CD4-positive, alpha-beta T cell (primary cell): ENCODE measurements around the gene RPL18. TPM values are rescaled to one million over a fixed set of nuclear protein-coding genes. Genes with fewer than 3 reads are reported as not detected.

ENCODE experiments used
- ATAC-seq: fragments of 200-7000 bp; cut with Tn5 transposase; one replicate; pipeline ENCODE4 v1.10.0; 2022; ENCODE audit warnings: mild to moderate bottlenecking; ENCODE audit not compliant: poor library complexity
- CTCF ChIA-PET: fragments of 350-600 bp; sonication (Branson Sonifier 250); formaldehyde crosslinking; loops from one replicate; lab custom pipeline; 2021; ENCODE audit warnings: antibody characterized with exemption, inconsistent platforms; lab: Charles Lee
- POLR2A ChIA-PET: fragments of 350-600 bp; sonication (Branson Sonifier 250); formaldehyde crosslinking; loops from one replicate; lab custom pipeline; 2021; ENCODE audit warnings: antibody characterized with exemption, inconsistent platforms; lab: Charles Lee
- DNase-seq, 14 experiments: peaks; one replicate each; pipeline ENCODE4 v3.0.0-alpha.2; 2013 to 2020; ENCODE audit warnings: mixed read lengths in 2 of 14
- H3K27ac ChIP-seq, 2 donors: one replicate each; pipeline versions ENCODE4 v1.5.1 to v1.7.0; 2013; ENCODE audit warnings: low read length in 2 of 2, low read depth in 1 of 2, mild to moderate bottlenecking in 1 of 2
- H3K27me3 ChIP-seq, 2 experiments: 1 replicate in 1 of 2; 2 replicates in 1 of 2; pipeline versions ENCODE4 v1.6.1 to v1.7.0; 2013; ENCODE audit warnings: low read length in 2 of 2, control low read depth in 1 of 2, mild to moderate bottlenecking in 1 of 2, moderate library complexity in 1 of 2; ENCODE audit not compliant: insufficient read depth in 2 of 2, control insufficient read depth in 1 of 2
- H3K36me3 ChIP-seq: one replicate; pipeline ENCODE4 v1.6.1; 2013; ENCODE audit warnings: low read length, control low read depth; ENCODE audit not compliant: insufficient read depth
- H3K4me1 ChIP-seq: one replicate; pipeline ENCODE4 v1.6.1; 2013; ENCODE audit warnings: low read length, control low read depth; ENCODE audit not compliant: insufficient read depth
- H3K4me3 ChIP-seq: one replicate; pipeline ENCODE4 v1.5.1; 2013; ENCODE audit warnings: mild to moderate bottlenecking, low read length, moderate library complexity
- H3K9me3 ChIP-seq, 2 experiments: 1 replicate in 1 of 2; 2 replicates in 1 of 2; pipeline versions ENCODE4 v1.6.1 to v1.7.0; 2013; ENCODE audit warnings: low read length in 2 of 2, mild to moderate bottlenecking in 2 of 2, control low read depth in 1 of 2, moderate library complexity in 1 of 2; ENCODE audit not compliant: control insufficient read depth in 1 of 2, insufficient read depth in 1 of 2
- H3K27ac Mint-ChIP-seq: one replicate; pipeline ENCODE4 v1.8.0; 2020; ENCODE audit warnings: mixed read lengths
- H3K27me3 Mint-ChIP-seq: one replicate; pipeline ENCODE4 v1.8.0; 2021; ENCODE audit warnings: mixed read lengths
- H3K36me3 Mint-ChIP-seq: one replicate; pipeline ENCODE4 v1.8.0; 2021; ENCODE audit warnings: low read depth, mixed read lengths
- H3K4me1 Mint-ChIP-seq: one replicate; pipeline ENCODE4 v1.8.0; 2021; ENCODE audit warnings: low read depth, mixed read lengths
- H3K4me3 Mint-ChIP-seq: one replicate; pipeline ENCODE4 v1.8.0; 2020; ENCODE audit warnings: mild to moderate bottlenecking, mixed read lengths
- H3K9me3 Mint-ChIP-seq: one replicate; pipeline ENCODE4 v1.8.0; 2020; ENCODE audit warnings: mixed read lengths
- CTCF ChIP-seq: fragments of 200-600 bp; IDR thresholded peaks from one replicate; pipeline ENCODE4 v1.8.0; 2022; ENCODE audit warnings: antibody characterized with exemption, mild to moderate bottlenecking
- intact Hi-C, 2 experiments: fragments of 100-400 bp; cut with DNase I in 1 of 2; cut with micrococcal nuclease in 1 of 2; formaldehyde crosslinking; loops; one replicate each; pipeline versions ENCODE4 v1.15.1 to v1.9.0; 2023 to 2025; cut with DNase I, micrococcal nuclease
- total RNA-seq, 174 experiments: library from RNA in 2 of 174; stranded (reverse) in 2 of 174; gene quantifications; one replicate each; pipeline ENCODE4 v1.2.3 and lab custom pipeline; 2021 to 2026

The RPL18 gene
- total RNA-seq, 2 experiments from 2014 or later = 2,820 to 2,913 TPM

DNA sequence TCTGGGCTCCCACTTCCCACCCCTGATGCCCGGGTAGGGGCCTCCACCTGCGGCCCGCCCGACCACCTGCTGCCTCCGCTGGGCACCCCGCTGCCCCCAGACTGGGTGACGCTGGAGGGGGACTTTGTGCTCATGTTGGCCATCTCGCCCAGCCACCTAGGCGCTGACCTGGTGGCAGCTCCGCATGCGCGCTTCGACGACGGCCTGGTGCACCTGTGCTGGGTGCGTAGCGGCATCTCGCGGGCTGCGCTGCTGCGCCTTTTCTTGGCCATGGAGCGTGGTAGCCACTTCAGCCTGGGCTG, 10.3 kb upstream of the RPL18 start:
- intact Hi-C loops = loop anchor here in 1 of 2 experiments (10.0 kb wide), 1 partner anchor 366 kb away; the partner anchor contains the start of genes GYS1 and RUVBL2
- Mint-ChIP-seq H3K4me1 (peaks cover 38% of the 10 kb centered on the region), H3K4me3 (no peak overlapping the region), H3K27ac (no peak overlapping the region), H3K27me3 (no peaks in the 10 kb centered on the region), H3K9me3 (no peaks in the 10 kb centered on the region), H3K36me3 (peaks cover 53% of the 10 kb centered on the region)
- Histone ChIP-seq H3K4me1 (peaks cover 46% of the 10 kb centered on the region), H3K36me3 (peaks cover 53% of the 10 kb centered on the region), H3K27me3 (no peaks in the 10 kb centered on the region), H3K27ac (no peak overlapping the region), H3K4me3 (no peak overlapping the region), H3K9me3 (no peaks in the 10 kb centered on the region)
- CTCF ChIA-PET = no interaction called here
- ATAC-seq (no peak), DNase-seq (peak in 1 of 14 experiments; percentile 8)
- TF ChIP-seq CTCF = no peak
- POLR2A ChIA-PET = interaction anchor here (1.1 to 5.0 kb wide), 3 partner anchors 9 to 16 kb away, joined by 5 to 33 read pairs (median 13); partner anchors contain the start of genes CA11, RPL18 and SPHK2

GRCh38 chr19:48628486-48629296, 9.7 kb upstream of the RPL18 start:
- DNase-seq (peak in 2 of 14 experiments; percentile 7 to 36), ATAC-seq (no peak)
- intact Hi-C loops = loop anchor here in 1 of 2 experiments (10.0 kb wide), 1 partner anchor 366 kb away; the partner anchor contains the start of genes GYS1 and RUVBL2
- Histone ChIP-seq H3K4me3 (no peak overlapping the region), H3K27ac (no peak overlapping the region), H3K9me3 (no peaks in the 10 kb centered on the region), H3K4me1 (peaks cover 46% of the 10 kb centered on the region), H3K27me3 (no peaks in the 10 kb centered on the region), H3K36me3 (peaks cover 52% of the 10 kb centered on the region)
- no peaks in the 10 kb centered on the region for H3K27me3 Mint-ChIP-seq
- no peak overlapping the region for H3K27ac Mint-ChIP-seq
- CTCF ChIA-PET = no interaction called here
- no peak for TF ChIP-seq CTCF
- H3K9me3 Mint-ChIP-seq = no peaks in the 10 kb centered on the region
- H3K4me1 Mint-ChIP-seq = peaks cover 39% of the 10 kb centered on the region
- peak overlapping the region; percentile 38 for H3K4me3 Mint-ChIP-seq
- peaks cover 54% of the 10 kb centered on the region for H3K36me3 Mint-ChIP-seq
- POLR2A ChIA-PET = interaction anchor here (1.1 to 5.0 kb wide), 4 partner anchors 9 to 17 kb away, joined by 5 to 33 read pairs (median 10); partner anchors contain the start of genes CA11, DBP, RPL18 and SPHK2

DNA sequence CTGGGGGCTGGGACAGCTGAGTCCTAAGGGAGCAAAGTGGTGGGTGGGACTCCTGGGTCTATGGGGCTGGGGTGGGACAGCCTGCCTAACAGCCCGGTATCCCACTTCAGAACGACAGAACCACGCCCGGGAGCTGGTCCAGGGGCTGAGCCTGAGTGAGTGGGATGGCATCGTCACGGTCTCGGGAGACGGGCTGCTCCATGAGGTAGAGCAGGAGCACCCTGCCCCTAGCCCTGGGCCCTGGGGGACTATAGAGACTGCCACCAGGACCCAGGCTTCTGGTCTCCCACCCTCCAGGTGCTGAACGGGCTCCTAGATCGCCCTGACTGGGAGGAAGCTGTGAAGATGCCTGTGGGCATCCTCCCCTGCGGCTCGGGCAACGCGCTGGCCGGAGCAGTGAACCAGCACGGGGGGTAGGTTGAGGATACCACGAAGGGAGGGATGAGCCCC, 8.9 kb upstream of the RPL18 start:
- H3K36me3 ChIP-seq = peaks cover 44% of the 10 kb centered on the region
- H3K4me3 Mint-ChIP-seq = no peak overlapping the region
- DNase-seq = peak in 2 of 14 experiments; percentile 6 to 36
- H3K4me1 ChIP-seq = peaks cover 46% of the 10 kb centered on the region
- no peaks in the 10 kb centered on the region for H3K9me3 Mint-ChIP-seq
- POLR2A ChIA-PET = interaction anchor here (1.1 to 5.0 kb wide), 3 partner anchors 9 to 17 kb away, joined by 4 to 33 read pairs (median 7); partner anchors contain the start of genes DBP, RPL18 and SPHK2
- intact Hi-C loops = loop anchor here in 1 of 2 experiments (10.0 kb wide), 1 partner anchor 367 kb away; the partner anchor contains the start of genes GYS1 and RUVBL2
- H3K27ac ChIP-seq = no peak overlapping the region
- CTCF ChIA-PET = no interaction called here
- no peak overlapping the region for H3K27ac Mint-ChIP-seq
- no peaks in the 10 kb centered on the region for H3K27me3 ChIP-seq
- H3K27me3 Mint-ChIP-seq = no peaks in the 10 kb centered on the region
- H3K36me3 Mint-ChIP-seq = peaks cover 52% of the 10 kb centered on the region
- H3K4me3 ChIP-seq = no peak overlapping the region
- ATAC-seq = no peak
- H3K9me3 ChIP-seq = no peaks in the 10 kb centered on the region
- TF ChIP-seq CTCF = no peak
- peaks cover 39% of the 10 kb centered on the region for H3K4me1 Mint-ChIP-seq
